IMR-90 (cell line): ENCODE results near the gene TSR3. TPM values are rescaled to one million over a fixed set of nuclear protein-coding genes. Genes with fewer than 3 reads are reported as not detected.

Source experiments
- ATAC-seq: fragments of 200-7000 bp; cut with Tn5 transposase; 2 replicates; pipeline ENCODE4 v1.9.1; 2020; ENCODE audit warnings: low read depth, mild to moderate bottlenecking, moderate library complexity
- BruUV-seq: library from RNA; stranded (reverse); fragments of 400-500 nt; replicated peaks from 2 replicates; lab custom pipeline; 2021; lab: Mats Ljungman, UMichigan
- CTCF ChIA-PET: fragments of 300-600 bp; formaldehyde crosslinking; extraction: SDS; loops from one replicate; lab custom pipeline; 2021; ENCODE audit warnings: antibody characterized with exemption; lab: Yijun Ruan, JAX
- POLR2A ChIA-PET: fragments of 300-600 bp; sonication (Branson Sonifier 250); formaldehyde crosslinking; loops from one replicate; lab custom pipeline; 2022; ENCODE audit warnings: antibody characterized with exemption; ENCODE audit not compliant: unreplicated experiment; lab: Charles Lee
- DNase-seq: peaks from one replicate; pipeline ENCODE4 v3.0.0; 2013
- H2AFZ ChIP-seq: replicated peaks from 2 replicates; pipeline ENCODE3; 2013; ENCODE audit warnings: low read length, mild to moderate bottlenecking; ENCODE audit not compliant: poor library complexity
- H2AK5ac ChIP-seq: 2 replicates; pipeline ENCODE4 v1.6.1; 2013; ENCODE audit warnings: low read depth, low read length, inconsistent platforms
- H2AK9ac ChIP-seq: replicated peaks from 2 replicates; pipeline ENCODE3; 2013; ENCODE audit warnings: mild to moderate bottlenecking, low read depth, low read length, moderate library complexity; ENCODE audit not compliant: poor library complexity
- H2BK120ac ChIP-seq: 2 replicates; pipeline ENCODE4 v1.6.1; 2013; ENCODE audit warnings: low read depth, low read length, inconsistent platforms
- H2BK15ac ChIP-seq: 3 replicates; pipeline ENCODE4 v1.6.1; 2013; ENCODE audit warnings: low read depth, low read length, inconsistent platforms
- H2BK20ac ChIP-seq: 2 replicates; pipeline ENCODE4 v1.6.1; 2013; ENCODE audit warnings: low read depth, mild to moderate bottlenecking, inconsistent platforms, low read length, moderate library complexity
- H2BK5ac ChIP-seq: 2 replicates; pipeline ENCODE4 v1.6.1; 2013; ENCODE audit warnings: mild to moderate bottlenecking, low read depth, low read length, inconsistent platforms; ENCODE audit not compliant: poor library complexity, severe bottlenecking
- H3K14ac ChIP-seq: replicated peaks from 2 replicates; pipeline ENCODE4 v1.6.1; 2013; ENCODE audit warnings: low read depth, low read length, inconsistent platforms
- H3K18ac ChIP-seq: 2 replicates; pipeline ENCODE4 v1.6.1; 2013; ENCODE audit warnings: low read depth, low read length, control low read depth
- H3K23ac ChIP-seq: 2 replicates; pipeline ENCODE4 v1.6.1; 2013; ENCODE audit warnings: low read depth, low read length, inconsistent platforms
- H3K27ac ChIP-seq: 2 replicates; pipeline ENCODE4 v1.5.1; 2013; ENCODE audit warnings: mild to moderate bottlenecking, control low read depth, low read length; ENCODE audit not compliant: insufficient read depth
- H3K27me3 ChIP-seq: 2 replicates; pipeline ENCODE4 v1.6.1; 2013; ENCODE audit warnings: low read length; ENCODE audit not compliant: control insufficient read depth, insufficient read depth
- H3K36me3 ChIP-seq: 2 replicates; pipeline ENCODE4 v1.6.1; 2013; ENCODE audit warnings: low read length, mixed read lengths; ENCODE audit not compliant: control insufficient read depth, insufficient read depth
- H3K4ac ChIP-seq: 2 replicates; pipeline ENCODE4 v1.6.1; 2013; ENCODE audit warnings: low read depth, low read length, inconsistent platforms
- H3K4me1 ChIP-seq: 2 replicates; pipeline ENCODE4 v1.6.1; 2013; ENCODE audit warnings: low read length, mixed read lengths; ENCODE audit not compliant: control insufficient read depth, insufficient read depth
- H3K4me2 ChIP-seq: 2 replicates; pipeline ENCODE4 v1.6.1; 2013; ENCODE audit warnings: low read depth, mild to moderate bottlenecking, control low read depth, low read length, moderate library complexity
- H3K4me3 ChIP-seq: 2 replicates; pipeline ENCODE4 v1.5.1; 2013; ENCODE audit warnings: low read depth, mild to moderate bottlenecking, control low read depth, low read length, moderate library complexity; ENCODE audit not compliant: insufficient read depth
- H3K56ac ChIP-seq: 2 replicates; pipeline ENCODE4 v1.6.1; 2013; ENCODE audit warnings: low read length, inconsistent platforms; ENCODE audit not compliant: insufficient read depth; ENCODE audit errors: extremely low read depth
- H3K79me1 ChIP-seq, 2 experiments: 2 replicates each; pipeline ENCODE4 v1.6.1; 2013; ENCODE audit warnings: low read length in 2 of 2, inconsistent platforms in 1 of 2, low read depth in 1 of 2
- H3K9ac ChIP-seq: 2 replicates; pipeline ENCODE4 v1.6.1; 2013; ENCODE audit warnings: low read depth, low read length, control low read depth
- H3K9me1 ChIP-seq: 2 replicates; pipeline ENCODE4 v1.6.1; 2013; ENCODE audit warnings: low read length, inconsistent platforms; ENCODE audit not compliant: insufficient read depth
- H3K9me3 ChIP-seq: 2 replicates; pipeline ENCODE4 v1.6.1; 2013; ENCODE audit warnings: low read length; ENCODE audit not compliant: control insufficient read depth, insufficient read depth
- H4K20me1 ChIP-seq: 2 replicates; pipeline ENCODE4 v1.6.1; 2013; ENCODE audit warnings: low read length, inconsistent platforms; ENCODE audit not compliant: insufficient read depth
- H4K5ac ChIP-seq: 2 replicates; pipeline ENCODE4 v1.6.1; 2013; ENCODE audit warnings: mild to moderate bottlenecking, low read depth, low read length, control low read depth
- H4K8ac ChIP-seq, 2 experiments: 2 replicates each; pipeline ENCODE4 v1.6.1; 2013; ENCODE audit warnings: low read depth in 2 of 2, low read length in 2 of 2, control low read depth in 1 of 2, inconsistent platforms in 1 of 2
- H4K91ac ChIP-seq: 2 replicates; pipeline ENCODE4 v1.6.1; 2013; ENCODE audit warnings: low read depth, low read length, inconsistent platforms; ENCODE audit not compliant: insufficient read depth
- CEBPB ChIP-seq: IDR thresholded peaks from 2 replicates; pipeline ENCODE4 v1.6.1; 2012; ENCODE audit warnings: low read depth, low read length, improper control_type of control experiment
- MAZ ChIP-seq: IDR thresholded peaks from 2 replicates; pipeline ENCODE4 v1.6.1; 2012; ENCODE audit warnings: low read depth, mild to moderate bottlenecking, low read length, improper control_type of control experiment, moderate library complexity, borderline replicate concordance
- MXI1 ChIP-seq: IDR thresholded peaks from 2 replicates; pipeline ENCODE4 v1.6.1; 2012; ENCODE audit warnings: low read depth, mild to moderate bottlenecking, low read length, moderate library complexity, borderline replicate concordance
- POLR2A ChIP-seq: IDR thresholded peaks from 2 replicates; pipeline ENCODE4 v1.6.1; 2012; ENCODE audit warnings: mild to moderate bottlenecking, low read depth, low read length
- RAD21 ChIP-seq: IDR thresholded peaks from 2 replicates; pipeline ENCODE4 v1.6.1; 2012; ENCODE audit warnings: low read length, improper control_type of control experiment
- RCOR1 ChIP-seq: IDR thresholded peaks from 2 replicates; pipeline ENCODE4 v1.6.1; 2012; ENCODE audit warnings: mild to moderate bottlenecking, low read length, improper control_type of control experiment; ENCODE audit not compliant: insufficient replicate concordance
- RFX5 ChIP-seq: IDR thresholded peaks from 2 replicates; pipeline ENCODE4 v1.8.0; 2012; ENCODE audit warnings: low read depth, mild to moderate bottlenecking, low read length, moderate library complexity
- WGBS, 2 experiments: methylation state at CpG; one replicate each; pipeline versions ENCODE4 v1.1.5 to v1.1.7; 2013; ENCODE audit warnings: missing lambda C conversion rate in 2 of 2; ENCODE audit not compliant: insufficient read length in 1 of 2; ENCODE audit errors: extremely low coverage in 2 of 2; 5-methylcytosine and 5-hydroxymethylcytosine counted together
- dilution Hi-C: fragments of 300-500 bp; cut with HindIII; formaldehyde crosslinking; loops from one replicate; pipeline ENCODE4 v1.14.3; 2018; ENCODE audit warnings: low sequenced_read_pairs; ENCODE audit not compliant: unreplicated experiment
- in situ Hi-C: fragments of 300-500 bp; cut with MboI; formaldehyde crosslinking; loops from 3 replicates; pipeline ENCODE4 v1.14.3; 2019; ENCODE audit warnings: low sequenced_read_pairs, inconsistent platforms, mixed read lengths
- intact Hi-C: fragments of 100-400 bp; cut with micrococcal nuclease; formaldehyde crosslinking; loops from 2 replicates; pipeline ENCODE4 v1.10.0; 2022
- polyA plus RNA-seq, 3 experiments: library from polyadenylated mRNA; depleted of rRNA; stranded (reverse); fragments of >200 nt; gene quantifications; 2 replicates each; pipeline ENCODE4 v1.2.3, GENCODE V29; 2012; ENCODE audit warnings: low replicate concordance in 1 of 3
- total RNA-seq: library from RNA; depleted of rRNA; stranded (reverse); fragments of >200 nt; gene quantifications from 2 replicates; pipeline ENCODE4 v1.2.3, GENCODE V29; 2012

Gene TSR3
- total and polyA plus RNA-seq, 2 of the 4 experiments (the other 2 are of a cell fraction), result 38.0 to 52.9 TPM

GRCh38 chr16:1377406-1378010, 25.8 kb upstream of the TSR3 start:
- no peak overlapping the region for H2AFZ ChIP-seq
- no peak overlapping the region for H2BK15ac ChIP-seq
- no peak overlapping the region for H2BK120ac ChIP-seq
- H3K36me3 ChIP-seq, result peaks cover 19% of the 10 kb centered on the region
- no peak overlapping the region for H4K8ac ChIP-seq
- CTCF ChIA-PET, result no interaction called here
- DNase-seq, result no peak
- no peak overlapping the region for H2AK5ac ChIP-seq
- no peak overlapping the region for H3K27ac ChIP-seq
- in situ Hi-C loops, result no loop called here
- H4K5ac ChIP-seq, result no peak overlapping the region
- 0 out of 2 replicates have a peak, but pooled peaks cover 6% of the 10 kb centered on the region for H3K9me1 ChIP-seq
- no peaks in the 10 kb centered on the region for H3K27me3 ChIP-seq
- H3K4me1 ChIP-seq, result peaks cover 11% of the 10 kb centered on the region
- dilution Hi-C loops, result no loop called here
- H3K56ac ChIP-seq, result no peak overlapping the region
- H3K4me3 ChIP-seq, result no peak overlapping the region
- H3K23ac ChIP-seq, result no peak overlapping the region
- H3K79me1 ChIP-seq, result peaks cover 9 to 30% of the 10 kb centered on the region in 2 experiments
- no peak overlapping the region for H3K9ac ChIP-seq
- no TSS peak for BruUV-seq
- no peak overlapping the region for H2BK5ac ChIP-seq
- no peak overlapping the region for H3K4me2 ChIP-seq
- H4K91ac ChIP-seq, result no peak overlapping the region
- ATAC-seq, result no peak
- POLR2A ChIA-PET, result no interaction called here
- no peak overlapping the region for H3K14ac ChIP-seq
- intact Hi-C loops, result no loop called here
- no peak overlapping the region; the same call in 1 of the 2 replicates for H3K4ac ChIP-seq
- TF ChIP-seq RAD21, result no peak
- no peak for TF ChIP-seq MXI1
- TF ChIP-seq RCOR1, result no peak
- TF ChIP-seq POLR2A, result no peak
- no peak for TF ChIP-seq MAZ
- TF ChIP-seq CEBPB, result no peak
- no peak for TF ChIP-seq RFX5
- peak overlapping the region; percentile 66 for H2AK9ac ChIP-seq
- no peaks in the 10 kb centered on the region; the same call in 1 of the 2 replicates for H4K20me1 ChIP-seq
- no peak overlapping the region; the same call in 1 of the 2 replicates for H2BK20ac ChIP-seq
- H3K18ac ChIP-seq, result no peak overlapping the region
- WGBS, 2 experiments, result 98% methylated on average over 7 of the region's 10 CpGs; no CpG with 5 or more reads in 1 of the 2 experiments
- no peaks in the 10 kb centered on the region for H3K9me3 ChIP-seq
